Heart left ventricle (tissue), 16 donors: ENCODE results near the gene CHRD. TPM values are rescaled to one million over a fixed set of nuclear protein-coding genes. Genes with fewer than 3 reads are reported as not detected.
A peak's percentile ranks its signal among the peaks of the same experiment; 100 is the strongest.

ENCODE experiments used
- ATAC-seq, 4 donors: fragments of 200-7000 bp; cut with Tn5 transposase; one replicate each; pipeline ENCODE4 v1.9.1; 2020 to 2022; ENCODE audit warnings: moderate library complexity in 4 of 4, mild to moderate bottlenecking in 3 of 4, moderate number of reproducible peaks in 1 of 4
- DNase-seq, 5 donors: peaks; one replicate each; pipeline ENCODE4 v3.0.0-alpha.2; 2020
- H3K27ac ChIP-seq, 12 donors: fragments of 200-600 bp; sonication (generic) in 4 of 12; one replicate each; pipeline versions ENCODE4 v1.5.0 to v1.8.0; 2016 to 2022; ENCODE audit warnings: mild to moderate bottlenecking in 2 of 12
- H3K27me3 ChIP-seq, 9 donors: fragments of 200-600 bp; sonication (generic) in 2 of 9; one replicate each; pipeline versions ENCODE4 v1.5.1 to v1.8.0; 2016 to 2022; ENCODE audit warnings: mild to moderate bottlenecking in 3 of 9
- H3K36me3 ChIP-seq, 9 donors: fragments of 200-600 bp; sonication (generic) in 2 of 9; one replicate each; pipeline versions ENCODE4 v1.5.0 to v1.8.0; 2018 to 2022; ENCODE audit warnings: mild to moderate bottlenecking in 2 of 9
- H3K4me1 ChIP-seq, 12 donors: fragments of 200-600 bp; sonication (generic) in 4 of 12; one replicate each; pipeline versions ENCODE4 v1.5.0 to v1.8.0; 2016 to 2022; ENCODE audit warnings: mild to moderate bottlenecking in 3 of 12
- H3K4me3 ChIP-seq, 12 donors: fragments of 200-600 bp; sonication (generic) in 4 of 12; one replicate each; pipeline versions ENCODE4 v1.5.0 to v1.8.0; 2017 to 2022; ENCODE audit warnings: mild to moderate bottlenecking in 9 of 12, moderate library complexity in 4 of 12
- H3K9me3 ChIP-seq, 12 donors: fragments of 200-600 bp; sonication (generic) in 4 of 12; one replicate each; pipeline versions ENCODE4 v1.5.0 to v1.8.0; 2016 to 2022; ENCODE audit warnings: mild to moderate bottlenecking in 1 of 12
- CTCF ChIP-seq, 12 donors: fragments of 200-600 bp; sonication (generic) in 4 of 12; IDR thresholded peaks; one replicate each; pipeline versions ENCODE4 v1.5.0 to v1.8.0; 2018 to 2022; ENCODE audit warnings: antibody characterized with exemption in 12 of 12, mild to moderate bottlenecking in 5 of 12
- POLR2A ChIP-seq, 2 donors: fragments of 450-650 bp; IDR thresholded peaks; one replicate each; pipeline ENCODE4 v1.6.1; 2017; ENCODE audit warnings: antibody characterized with exemption in 2 of 2, mild to moderate bottlenecking in 2 of 2, moderate library complexity in 2 of 2
- WGBS, 4 donors: extraction: QIAGEN DNeasy Blood & Tissue Kit in 2 of 4; methylation state at CpG; one replicate each; pipeline versions ENCODE4 v1.1.5 to v1.1.7; 2013 to 2018; 5-methylcytosine and 5-hydroxymethylcytosine counted together
- intact Hi-C, 10 donors: fragments of 100-400 bp; cut with DNase I; formaldehyde crosslinking; loops; one replicate each; pipeline versions ENCODE4 v1.11.1 to v1.14.2; 2022
- polyA plus RNA-seq, 2 donors: library from polyadenylated mRNA; stranded (reverse); fragments of 200-250 nt; gene quantifications; one replicate each; pipeline ENCODE4 v1.2.3, GENCODE V29; 2013
- total RNA-seq, 9 donors: library from RNA; depleted of rRNA in 2 of 9; stranded (reverse); fragments of >200 nt in 2 of 9; fragmentation: NEBNext Ultra II Directional in 3 of 9; extraction: Animal tissue kit (Norgen Biotek cat#: 25700) in 3 of 9; gene quantifications; one replicate each; pipeline versions ENCODE4 v1.1.0 to v1.2.4, GENCODE V29; 2016 to 2023
- donor health status: ischemic (EF 13 %, LVEDD 7.1; RV severe dilation, severe dysfunction).
- donor health status: healthy with polysubstance abuse.
- donor health status: DM: no; HTN: yes; CAD: no.
- donor health status: DM: no; HTN: no; CAD: no.
- donor health status: ischemic (EF 25% LVEDD 6.9; RV normal size, moderate dysfunction).
- donor health status: ischemic (EF 25% LVEDD 5.7; RV mildly dilated, moderate dysfunction).
- donor health status: healthy.
- donor health status: DM: yes; HTN: yes; CAD: no.
- donor health status: ischemic (EF 35%, LVEDD 5.7; RV mildly dilated, moderate dysfunction).
- donor health status: nonischemic (EF 11% LVEDD 7.7; RV severe dilation, severe dysfunction).
- donor health status: DM: yes; HTN: yes; CAD: no.
- donor health status: PGD.
- donor health status: ischemic (EF 29% LVEDD 5.4; RV normal size, mild dysfunction).
- donor health status: nonischemic (EF 23%, LVEDD 6.1; RV moderate dilation, normal function).

The CHRD gene
- total and polyA plus RNA-seq, 11 donors = 2.0 to 7.4 (median 4.8) TPM

- intact Hi-C loops = no loop called here
- no peaks in the 10 kb centered on the region for H3K9me3 ChIP-seq
- H3K4me3 ChIP-seq = no peak overlapping the region
- WGBS, 4 donors = 86 to 95% (median 91%) methylated on average over 7 of the region's 7 CpGs
- H3K27me3 ChIP-seq = no peaks in the 10 kb centered on the region
- peaks cover 0 to 47% (median 45%) of the 10 kb centered on the region in 9 donors for H3K36me3 ChIP-seq
- no peak for TF ChIP-seq POLR2A (IDR thresholded peaks at IDR 0.05)
- no peak for TF ChIP-seq CTCF (IDR thresholded peaks at IDR 0.05)
- ATAC-seq = no peak
- H3K4me1 ChIP-seq = peaks cover 11 to 43% (median 32%) of the 10 kb centered on the region in 12 donors
- H3K27ac ChIP-seq = no peak overlapping the region
- DNase-seq = peak in 1 of 5 donors; percentile 13
These were observed 37.9 kb upstream of the CHRD start for GRCh38 chr3:184341925-184342324.

DNA sequence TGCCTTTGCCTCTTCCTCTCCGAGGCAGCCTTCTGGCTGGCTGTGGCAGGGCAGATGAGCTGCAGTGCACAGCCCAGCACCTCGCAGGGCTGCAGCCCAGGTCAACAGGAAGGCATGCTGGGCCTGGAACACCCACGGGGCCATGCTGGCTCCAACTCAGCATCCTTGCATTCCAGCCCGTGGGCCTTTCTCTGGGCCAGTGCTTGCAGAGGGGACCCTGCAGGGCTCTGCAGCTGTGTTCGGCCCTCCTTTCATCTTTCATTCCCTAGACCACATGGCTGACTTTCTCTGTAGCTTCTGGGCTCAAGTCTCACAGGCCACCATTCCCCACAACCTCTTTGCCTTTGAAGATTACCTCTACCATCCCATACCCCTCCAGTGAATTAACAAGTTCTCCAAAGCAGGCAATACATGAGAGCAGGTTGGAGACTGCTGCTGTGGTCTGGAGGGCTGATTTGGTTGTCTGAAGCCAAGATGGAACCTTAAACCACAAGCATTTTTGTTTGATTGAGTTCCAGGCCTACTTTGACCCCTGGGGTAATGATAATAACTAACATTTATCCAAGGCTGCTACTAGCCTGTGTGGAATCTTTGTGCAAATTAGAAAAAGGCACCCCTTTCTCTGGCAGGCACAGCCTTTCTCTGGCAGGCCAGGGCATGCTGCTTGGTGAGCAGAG, 36.5 kb upstream of the CHRD start:
- 46 to 67% (median 61%) methylated on average over 5 of the region's 5 CpGs for WGBS, 4 donors

DNA sequence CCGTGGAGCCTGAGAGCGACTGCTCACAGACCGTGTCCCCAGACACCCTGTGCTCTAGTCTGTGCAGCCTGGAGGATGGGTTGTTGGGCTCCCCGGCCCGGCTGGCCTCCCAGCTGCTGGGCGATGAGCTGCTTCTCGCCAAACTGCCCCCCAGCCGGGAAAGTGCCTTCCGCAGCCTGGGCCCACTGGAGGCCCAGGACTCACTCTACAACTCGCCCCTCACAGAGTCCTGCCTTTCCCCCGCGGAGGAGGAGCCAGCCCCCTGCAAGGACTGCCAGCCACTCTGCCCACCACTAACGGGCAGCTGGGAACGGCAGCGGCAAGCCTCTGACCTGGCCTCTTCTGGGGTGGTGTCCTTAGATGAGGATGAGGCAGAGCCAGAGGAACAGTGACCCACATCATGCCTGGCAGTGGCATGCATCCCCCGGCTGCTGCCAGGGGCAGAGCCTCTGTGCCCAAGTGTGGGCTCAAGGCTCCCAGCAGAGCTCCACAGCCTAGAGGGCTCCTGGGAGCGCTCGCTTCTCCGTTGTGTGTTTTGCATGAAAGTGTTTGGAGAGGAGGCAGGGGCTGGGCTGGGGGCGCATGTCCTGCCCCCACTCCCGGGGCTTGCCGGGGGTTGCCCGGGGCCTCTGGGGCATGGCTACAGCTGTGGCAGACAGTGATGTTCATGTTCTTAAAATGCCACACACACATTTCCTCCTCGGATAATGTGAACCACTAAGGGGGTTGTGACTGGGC, 35.1 kb upstream of the CHRD start:
- H3K27me3 ChIP-seq = no peaks in the 10 kb centered on the region

More for the DNA sequence above, 36.5 kb upstream of the CHRD start:
- Histone ChIP-seq H3K4me1 (peaks cover 3 to 29% (median 18%) of the 10 kb centered on the region in 12 donors), H3K9me3 (no peaks in the 10 kb centered on the region), H3K27me3 (no peaks in the 10 kb centered on the region), H3K27ac (no peak overlapping the region), H3K36me3 (peaks cover 0 to 48% (median 45%) of the 10 kb centered on the region in 9 donors), H3K4me3 (no peak overlapping the region)
- DNase-seq = no peak
- no peak for ATAC-seq
- intact Hi-C loops = no loop called here
- TF ChIP-seq POLR2A (IDR thresholded peaks at IDR 0.05) (no peak), CTCF (IDR thresholded peaks at IDR 0.05) (no peak)

More for the DNA sequence above, 35.1 kb upstream of the CHRD start:
- no peaks in the 10 kb centered on the region for H3K9me3 ChIP-seq
- DNase-seq (peak in 1 of 5 donors; percentile 16), ATAC-seq (peak in 1 of 4 donors; percentile 2)
- no peak for TF ChIP-seq POLR2A (IDR thresholded peaks at IDR 0.05)
- no peak for TF ChIP-seq CTCF (IDR thresholded peaks at IDR 0.05)
- H3K4me1 ChIP-seq = peaks cover 0 to 19% (median 8%) of the 10 kb centered on the region in 12 donors
- intact Hi-C loops = loop anchor here in 1 of 10 donors (5.0 kb wide), 1 partner anchor 42 kb away; no protein-coding TSS in a partner anchor
- no peak overlapping the region for H3K4me3 ChIP-seq
- WGBS, 4 donors = 87 to 91% (median 89%) methylated on average over 17 to 24 of the region's 24 CpGs
- peak overlapping the region in 1 of 12 donors; percentile 55 for H3K27ac ChIP-seq
- peaks cover 0 to 48% (median 45%) of the 10 kb centered on the region in 9 donors for H3K36me3 ChIP-seq
